Transverse colon (tissue), 4 donors: Measurements from ENCODE around the gene ZDHHC16. TPM values are rescaled to one million over a fixed set of nuclear protein-coding genes. Genes with fewer than 3 reads are reported as not detected.

ENCODE experiments used
- DNase-seq: peaks from one replicate; pipeline ENCODE4 v3.0.0-alpha.2; 2019
- H3K27ac ChIP-seq, 4 donors: fragments of 200-600 bp; sonication (generic); 2 replicates each; pipeline ENCODE4 v1.5.1; 2016 to 2018; ENCODE audit warnings: inconsistent platforms in 4 of 4
- H3K27me3 ChIP-seq: fragments of 200-600 bp; sonication (generic); 2 replicates; pipeline ENCODE4 v1.5.1; 2017; ENCODE audit warnings: inconsistent platforms
- H3K36me3 ChIP-seq, 4 donors: fragments of 200-600 bp; sonication (generic); 2 replicates each; pipeline ENCODE4 v1.5.1; 2017 to 2019; ENCODE audit warnings: inconsistent platforms in 4 of 4
- H3K4me1 ChIP-seq, 4 donors: fragments of 200-600 bp; sonication (generic); 2 replicates each; pipeline ENCODE4 v1.5.1; 2017 to 2020; ENCODE audit warnings: inconsistent platforms in 4 of 4
- H3K4me3 ChIP-seq, 4 donors: fragments of 200-600 bp; sonication (generic); 1 replicate in 1 of 4; 2 replicates in 3 of 4; pipeline versions ENCODE4 v1.5.1 to v1.6.1; 2017 to 2019; ENCODE audit warnings: inconsistent platforms in 4 of 4
- H3K9me3 ChIP-seq, 2 donors: fragments of 200-600 bp; sonication (generic); 2 replicates each; pipeline ENCODE4 v1.5.1; 2017 to 2019; ENCODE audit warnings: inconsistent platforms in 2 of 2
- EP300 ChIP-seq: sonication (generic); formaldehyde crosslinking; IDR thresholded peaks from one replicate; pipeline ENCODE4 v1.6.1; 2017; ENCODE audit warnings: antibody characterized with exemption, low read depth
- POLR2A ChIP-seq: fragments of 450-650 bp; IDR thresholded peaks from one replicate; pipeline ENCODE4 v1.6.1; 2016; ENCODE audit warnings: antibody characterized with exemption, mild to moderate bottlenecking, moderate library complexity
- POLR2AphosphoS5 ChIP-seq, 3 donors: sonication (generic); formaldehyde crosslinking; IDR thresholded peaks; one replicate each; pipeline ENCODE4 v1.6.1; 2016; ENCODE audit warnings: antibody characterized with exemption in 3 of 3
- WGBS, 2 donors: methylation state at CpG; one replicate each; pipeline ENCODE4 v1.1.5; 2018; ENCODE audit warnings: low coverage in 1 of 2; 5-methylcytosine and 5-hydroxymethylcytosine counted together
- in situ Hi-C, 4 donors: fragments of 200-750 bp; cut with MboI; loops; one replicate each; pipeline versions ENCODE4 v1.15.0 to v1.15.1; 2017; ENCODE audit warnings: low sequenced_read_pairs in 3 of 4, low pct_ligation_motif_present in 1 of 4, low pct_unique_long_range_greater_than_20kb in 1 of 4
- intact Hi-C: fragments of 100-400 bp; cut with DNase I; formaldehyde crosslinking; loops from one replicate; pipeline ENCODE4 v1.15.1; 2023; ENCODE audit warnings: low total_unique reads
- total RNA-seq, 4 donors: library from RNA; depleted of rRNA; stranded (reverse); fragments of >200 nt; gene quantifications; one replicate each; pipeline ENCODE4 v1.1.0, GENCODE V29; 2016
- TF ChIP-seq, protein P1 (sequence below), 5 experiments: fragments of 200-600 bp in 3 of 5; fragments of 450-650 bp in 2 of 5; sonication (generic) in 3 of 5; IDR thresholded peaks; 1 replicate in 2 of 5; 2 replicates in 3 of 5; pipeline ENCODE4 v1.5.1; 2016 to 2017; ENCODE audit warnings: antibody characterized with exemption in 5 of 5, inconsistent platforms in 3 of 5, mild to moderate bottlenecking in 2 of 5, moderate library complexity in 1 of 5

Gene ZDHHC16
- total RNA-seq, 4 donors from 2014 or later = 10.8 to 36.2 (median 32.7) TPM

- peaks cover 17% of the 10 kb centered on the region for H3K27me3 ChIP-seq
- WGBS, 2 donors = 92% methylated on average over 2 of the region's 2 CpGs; no CpG with 5 or more reads in 1 of the 2 donors
- TF ChIP-seq POLR2A (no peak), EP300 (no peak), POLR2AphosphoS5 (IDR thresholded peaks at IDR 0.05) (no peak)
- TF ChIP-seq, protein P1, sequence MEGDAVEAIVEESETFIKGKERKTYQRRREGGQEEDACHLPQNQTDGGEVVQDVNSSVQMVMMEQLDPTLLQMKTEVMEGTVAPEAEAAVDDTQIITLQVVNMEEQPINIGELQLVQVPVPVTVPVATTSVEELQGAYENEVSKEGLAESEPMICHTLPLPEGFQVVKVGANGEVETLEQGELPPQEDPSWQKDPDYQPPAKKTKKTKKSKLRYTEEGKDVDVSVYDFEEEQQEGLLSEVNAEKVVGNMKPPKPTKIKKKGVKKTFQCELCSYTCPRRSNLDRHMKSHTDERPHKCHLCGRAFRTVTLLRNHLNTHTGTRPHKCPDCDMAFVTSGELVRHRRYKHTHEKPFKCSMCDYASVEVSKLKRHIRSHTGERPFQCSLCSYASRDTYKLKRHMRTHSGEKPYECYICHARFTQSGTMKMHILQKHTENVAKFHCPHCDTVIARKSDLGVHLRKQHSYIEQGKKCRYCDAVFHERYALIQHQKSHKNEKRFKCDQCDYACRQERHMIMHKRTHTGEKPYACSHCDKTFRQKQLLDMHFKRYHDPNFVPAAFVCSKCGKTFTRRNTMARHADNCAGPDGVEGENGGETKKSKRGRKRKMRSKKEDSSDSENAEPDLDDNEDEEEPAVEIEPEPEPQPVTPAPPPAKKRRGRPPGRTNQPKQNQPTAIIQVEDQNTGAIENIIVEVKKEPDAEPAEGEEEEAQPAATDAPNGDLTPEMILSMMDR (IDR thresholded peaks at IDR 0.05) = no peak
- in situ Hi-C loops (no loop called here), intact Hi-C loops (no loop called here)
- H3K27ac ChIP-seq = peak overlapping the region in 3 of 4 donors; percentile 90 to 99 (median 96)
- no peaks in the 10 kb centered on the region for H3K36me3 ChIP-seq
- H3K4me3 ChIP-seq = peak overlapping the region in 2 of 4 donors; percentile 78 to 92
- H3K4me1 ChIP-seq = peaks cover 9 to 22% (median 17%) of the 10 kb centered on the region in 4 donors
- H3K9me3 ChIP-seq = no peaks in the 10 kb centered on the region
- DNase-seq = no peak
Observed at GRCh38 chr10:97500297-97500575, 54.3 kb downstream of the ZDHHC16 start.

GRCh38 chr10:97502916-97503315 is 56.9 kb downstream of the ZDHHC16 start:
- WGBS, 2 donors = 87 to 90% methylated on average over 6 of the region's 6 CpGs
- Histone ChIP-seq H3K4me1 (peaks cover 0 to 8% (median 4%) of the 10 kb centered on the region in 4 donors), H3K27me3 (peaks cover 17% of the 10 kb centered on the region), H3K9me3 (no peaks in the 10 kb centered on the region), H3K27ac (no peak overlapping the region), H3K4me3 (no peak overlapping the region), H3K36me3 (no peaks in the 10 kb centered on the region)
- intact Hi-C loops (no loop called here), in situ Hi-C loops (no loop called here)
- DNase-seq = no peak
- TF ChIP-seq POLR2AphosphoS5 (IDR thresholded peaks at IDR 0.05) (no peak), EP300 (no peak), POLR2A (no peak)
- TF ChIP-seq, protein P1 (IDR thresholded peaks at IDR 0.05) = no peak

DNA sequence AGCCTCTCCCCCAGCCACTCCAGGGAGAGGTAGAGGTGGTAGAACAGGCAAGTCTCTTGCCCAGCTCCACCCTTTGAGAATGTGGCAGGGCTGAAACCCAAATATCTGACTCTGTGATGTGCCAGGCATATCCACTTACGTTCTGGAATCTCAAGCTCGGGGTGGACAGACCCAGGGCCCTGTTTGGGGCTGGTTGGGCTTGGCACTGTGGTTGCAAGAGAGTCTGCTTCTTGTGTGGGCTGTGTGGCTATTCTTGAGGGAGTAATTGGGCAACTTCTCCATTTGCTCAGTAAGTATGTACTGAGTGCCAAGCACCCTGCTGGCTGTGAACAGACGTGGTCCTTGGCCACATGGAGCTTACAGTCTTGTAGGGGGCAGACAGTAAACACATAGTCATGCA is 57.4 kb downstream of the ZDHHC16 start:
- no peak overlapping the region for H3K27ac ChIP-seq
- DNase-seq = no peak
- WGBS, 2 donors = 50 to 55% methylated on average over 1 to 3 of the region's 3 CpGs
- in situ Hi-C loops (no loop called here), intact Hi-C loops (no loop called here)
- H3K4me3 ChIP-seq = no peak overlapping the region
- H3K27me3 ChIP-seq = peaks cover 17% of the 10 kb centered on the region
- no peaks in the 10 kb centered on the region for H3K36me3 ChIP-seq
- H3K4me1 ChIP-seq = peaks cover 0 to 8% (median 4%) of the 10 kb centered on the region in 4 donors
- TF ChIP-seq POLR2AphosphoS5 (IDR thresholded peaks at IDR 0.05) (no peak), EP300 (no peak), POLR2A (no peak)
- TF ChIP-seq, protein P1 (IDR thresholded peaks at IDR 0.05) = no peak
- no peaks in the 10 kb centered on the region for H3K9me3 ChIP-seq

GRCh38 chr10:97505152-97505551 is 59.2 kb downstream of the ZDHHC16 start:
- intact Hi-C loops (no loop called here), in situ Hi-C loops (no loop called here)
- TF ChIP-seq, protein P1 (IDR thresholded peaks at IDR 0.05) = no peak
- TF ChIP-seq EP300 (no peak), POLR2A (no peak), POLR2AphosphoS5 (IDR thresholded peaks at IDR 0.05) (no peak)
- Histone ChIP-seq H3K27ac (no peak overlapping the region), H3K4me1 (peaks cover 0 to 2% (median under 1%) of the 10 kb centered on the region in 4 donors), H3K4me3 (no peak overlapping the region), H3K36me3 (no peaks in the 10 kb centered on the region), H3K27me3 (peaks cover 8% of the 10 kb centered on the region), H3K9me3 (no peaks in the 10 kb centered on the region)
- DNase-seq = no peak
- 72% methylated on average over 1 of the region's 1 CpG; no CpG with 5 or more reads in 1 of the 2 donors for WGBS, 2 donors
